Right atrium auricular region (tissue), 2 donors: ENCODE data around the gene TNFRSF6B. TPM values are rescaled to one million over a fixed set of nuclear protein-coding genes. Genes with fewer than 3 reads are reported as not detected.

Experiments
- DNase-seq: peaks from one replicate; pipeline ENCODE4 v3.0.0-alpha.2; 2019; ENCODE audit warnings: low spot score
- H3K27ac ChIP-seq, 2 donors: fragments of 200-600 bp; sonication (generic); 1 replicate in 1 of 2; 2 replicates in 1 of 2; pipeline ENCODE4 v1.5.1; 2016 to 2019
- H3K27me3 ChIP-seq, 2 donors: fragments of 200-600 bp; sonication (generic); one replicate each; pipeline versions ENCODE4 v1.5.1 to v1.6.0; 2017 to 2019
- H3K36me3 ChIP-seq: fragments of 200-600 bp; sonication (generic); one replicate; pipeline ENCODE4 v1.5.1; 2016
- H3K4me1 ChIP-seq, 2 donors: fragments of 200-600 bp; sonication (generic); one replicate each; pipeline versions ENCODE4 v1.5.1 to v1.6.0; 2017 to 2019
- H3K4me3 ChIP-seq, 2 donors: fragments of 200-600 bp; sonication (generic); 1 replicate in 1 of 2; 2 replicates in 1 of 2; pipeline ENCODE4 v1.5.1; 2017 to 2019; ENCODE audit warnings: mild to moderate bottlenecking in 1 of 2, moderate library complexity in 1 of 2
- H3K9me3 ChIP-seq, 2 donors: fragments of 200-600 bp; sonication (generic); one replicate each; pipeline ENCODE4 v1.5.1; 2019
- CTCF ChIP-seq, 2 donors: fragments of 200-600 bp; sonication (generic); IDR thresholded peaks; one replicate each; pipeline ENCODE4 v1.5.1; 2019; ENCODE audit warnings: antibody characterized with exemption in 2 of 2
- total RNA-seq, 2 donors: library from RNA; depleted of rRNA; stranded (reverse); fragments of >200 nt; gene quantifications; one replicate each; pipeline ENCODE4 v1.1.0, GENCODE V29; 2016

TNFRSF6B gene
- total RNA-seq, 2 donors from 2014 or later: 1.2 to 3.8 TPM

DNA sequence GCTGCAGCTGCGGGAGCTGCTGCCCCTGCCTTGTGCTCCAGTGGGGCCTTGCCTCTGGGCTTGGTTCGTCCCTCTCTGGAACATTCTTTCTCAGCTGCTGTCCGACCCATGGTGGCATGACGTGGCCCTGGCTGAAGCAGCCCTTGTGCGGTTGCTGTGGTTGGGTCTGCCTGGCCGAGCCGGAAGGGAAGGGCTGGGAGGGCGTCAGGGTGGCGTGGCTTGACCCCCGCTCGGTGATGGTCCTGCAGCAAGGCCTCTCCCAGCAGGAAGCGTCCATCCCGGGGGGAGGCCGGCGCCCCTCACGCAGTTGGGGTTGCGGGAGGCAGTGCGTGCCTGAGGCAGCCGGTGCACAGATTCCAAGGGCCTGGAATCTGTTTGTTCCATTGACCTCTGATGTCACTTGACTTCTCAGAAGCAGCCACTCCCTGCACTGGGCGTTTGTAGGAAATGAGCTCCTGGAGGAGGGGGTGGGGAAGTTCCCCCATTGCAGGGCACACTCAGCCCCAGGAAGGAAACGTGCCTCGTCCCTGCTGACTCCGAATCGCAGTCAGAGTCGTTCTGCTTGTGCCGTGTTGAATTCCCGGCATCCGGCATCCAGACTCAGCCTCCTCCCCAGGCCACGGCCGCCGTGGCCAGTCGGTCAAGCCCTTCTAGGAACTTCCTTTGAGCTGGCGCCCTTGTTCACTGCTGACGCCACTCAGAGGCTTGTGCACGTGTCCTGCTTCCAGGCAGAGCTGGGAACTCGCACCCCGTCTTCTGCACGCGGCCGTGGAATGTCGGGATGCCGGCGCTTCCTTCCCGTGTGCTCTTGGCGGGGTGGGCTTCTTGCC, 9.7 kb upstream of the TNFRSF6B start:
- Histone ChIP-seq H3K27me3 (no peaks in the 10 kb centered on the region), H3K4me3 (peak overlapping the region in 1 of 2 donors; percentile 18), H3K36me3 (no peaks in the 10 kb centered on the region), H3K27ac (peak overlapping the region; percentile 76 to 81), H3K4me1 (peaks cover 0 to 62% of the 10 kb centered on the region in 2 donors), H3K9me3 (no peaks in the 10 kb centered on the region)
- DNase-seq: peak; percentile 95
- no peak for TF ChIP-seq CTCF (IDR thresholded peaks at IDR 0.05)

- H3K4me1 ChIP-seq: peaks cover 0 to 53% of the 10 kb centered on the region in 2 donors
- no peak for DNase-seq
- peak overlapping the region in 1 of 2 donors; percentile 18 for H3K4me3 ChIP-seq
- no peaks in the 10 kb centered on the region for H3K9me3 ChIP-seq
- peak overlapping the region; percentile 76 to 81 for H3K27ac ChIP-seq
- no peaks in the 10 kb centered on the region for H3K27me3 ChIP-seq
- no peak for TF ChIP-seq CTCF (IDR thresholded peaks at IDR 0.05)
- H3K36me3 ChIP-seq: no peaks in the 10 kb centered on the region
Measured at GRCh38 chr20:63687419-63688178, 8.9 kb upstream of the TNFRSF6B start.

GRCh38 chr20:63688228-63689045, 8.0 kb upstream of the TNFRSF6B start:
- no peak for TF ChIP-seq CTCF (IDR thresholded peaks at IDR 0.05)
- H3K27ac ChIP-seq: peak overlapping the region; percentile 76 to 81
- H3K4me3 ChIP-seq: no peak overlapping the region
- no peaks in the 10 kb centered on the region for H3K9me3 ChIP-seq
- H3K4me1 ChIP-seq: peaks cover 0 to 44% of the 10 kb centered on the region in 2 donors
- no peak for DNase-seq
- no peaks in the 10 kb centered on the region for H3K27me3 ChIP-seq
- H3K36me3 ChIP-seq: no peaks in the 10 kb centered on the region

- Histone ChIP-seq H3K9me3 (no peaks in the 10 kb centered on the region), H3K27ac (peak overlapping the region; percentile 76 to 81), H3K36me3 (peaks cover 1% of the 10 kb centered on the region), H3K4me3 (no peak overlapping the region), H3K27me3 (no peaks in the 10 kb centered on the region), H3K4me1 (peaks cover 0 to 43% of the 10 kb centered on the region in 2 donors)
- DNase-seq: no peak
- TF ChIP-seq CTCF (IDR thresholded peaks at IDR 0.05): no peak
Measured at GRCh38 chr20:63689046-63690002, 7.1 kb upstream of the TNFRSF6B start.
